ENCODE data around the gene AP3M1.
"Not testable (repeated sequence)": the region's sequence is repeated elsewhere in the genome, so short reads cannot be mapped to it uniquely, and the experiment has no call there.

The AP3M1 gene

GRCh38 chr10:74174521-74174920, 23.9 kb upstream of the AP3M1 start:
- no peak overlapping the region for H3K27ac Mint-ChIP-seq
- no peaks in the 10 kb centered on the region for H3K9me3 Mint-ChIP-seq
- H3K4me3 Mint-ChIP-seq: no peak overlapping the region
- no peaks in the 10 kb centered on the region for H3K27me3 Mint-ChIP-seq
- peaks cover 1% of the 10 kb centered on the region for H3K36me3 Mint-ChIP-seq
- peaks cover 32% of the 10 kb centered on the region for H3K4me1 Mint-ChIP-seq

DNA sequence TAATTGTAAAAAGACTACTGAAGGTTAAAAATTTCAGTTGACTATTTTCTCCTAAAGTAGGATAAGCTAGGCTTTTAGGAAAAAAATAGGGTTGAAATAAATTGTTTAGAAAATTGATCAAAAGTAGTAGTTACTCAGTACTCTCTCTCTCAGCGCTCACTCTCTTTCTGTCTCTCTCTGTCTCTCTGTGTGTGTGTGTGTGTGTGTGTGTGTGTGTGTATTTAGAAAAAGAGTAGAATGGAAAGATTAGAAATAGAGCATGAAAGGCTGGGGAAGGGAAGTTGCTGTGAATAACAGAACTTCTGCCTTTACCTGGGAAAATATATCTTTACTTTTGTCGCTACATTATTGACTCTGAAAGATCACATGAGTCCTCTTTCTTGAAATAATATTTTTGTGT, 21.0 kb upstream of the AP3M1 start:
- Mint-ChIP-seq H3K36me3 (peaks cover 1% of the 10 kb centered on the region), H3K4me3 (no peak overlapping the region), H3K27ac (no peak overlapping the region), H3K27me3 (no peaks in the 10 kb centered on the region), H3K4me1 (peaks cover 22% of the 10 kb centered on the region), H3K9me3 (no peaks in the 10 kb centered on the region)

GRCh38 chr10:74167443-74167842, 16.8 kb upstream of the AP3M1 start:
- peaks cover 1% of the 10 kb centered on the region for H3K36me3 Mint-ChIP-seq
- no peak overlapping the region for H3K4me3 Mint-ChIP-seq
- peaks cover 34% of the 10 kb centered on the region for H3K4me1 Mint-ChIP-seq
- no peak overlapping the region for H3K27ac Mint-ChIP-seq
- no peaks in the 10 kb centered on the region for H3K9me3 Mint-ChIP-seq
- no peaks in the 10 kb centered on the region for H3K27me3 Mint-ChIP-seq

- peaks cover 5% of the 10 kb centered on the region for H3K36me3 Mint-ChIP-seq
These were observed 14.9 kb upstream of the AP3M1 start for GRCh38 chr10:74165530-74165901.

DNA sequence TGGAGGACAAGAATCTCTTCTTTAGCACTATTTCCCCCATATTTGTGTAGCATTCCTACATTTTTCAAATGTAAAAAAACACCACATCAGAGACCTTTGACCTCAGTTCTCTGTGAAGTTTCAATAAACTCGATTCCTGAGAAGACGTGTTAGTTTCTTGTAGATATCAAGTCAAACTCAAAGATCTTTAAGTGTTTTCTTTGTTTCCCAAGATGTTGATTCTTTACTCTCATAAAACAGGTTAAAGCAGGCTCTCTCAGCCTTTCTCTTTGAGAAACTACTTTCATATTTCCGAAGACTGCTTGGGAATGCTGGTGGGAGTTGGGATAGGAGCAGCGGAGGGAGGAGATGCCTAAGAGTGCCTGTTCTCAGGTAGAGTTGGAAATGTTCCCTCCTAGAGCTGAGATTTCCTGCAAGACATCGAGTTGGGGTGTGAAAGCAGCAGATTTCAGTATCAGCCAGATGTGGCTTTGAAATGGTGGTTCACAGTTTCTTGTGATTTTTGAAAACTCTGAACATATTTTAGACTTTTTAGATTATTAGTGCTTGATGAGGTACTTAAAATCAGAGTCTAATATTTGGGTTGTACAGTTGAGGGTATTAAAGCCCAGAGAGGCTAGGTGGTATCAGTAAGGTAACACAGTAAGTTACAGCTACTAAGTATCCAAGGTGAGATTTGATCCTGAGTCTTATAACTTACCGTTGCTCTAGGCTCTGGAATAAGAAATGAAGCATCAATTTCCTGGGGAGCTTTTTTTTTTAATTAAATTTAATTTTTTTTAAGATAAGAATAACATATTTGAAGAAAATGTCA, 14.3 kb upstream of the AP3M1 start:
- Mint-ChIP-seq H3K4me3 (no peak overlapping the region), H3K36me3 (peaks cover 5% of the 10 kb centered on the region), H3K27ac (no peak overlapping the region), H3K27me3 (no peaks in the 10 kb centered on the region), H3K4me1 (peaks cover 38% of the 10 kb centered on the region), H3K9me3 (no peaks in the 10 kb centered on the region)

More at GRCh38 chr10:74165530-74165901, 14.9 kb upstream of the AP3M1 start:
- Mint-ChIP-seq H3K27ac (no peak overlapping the region), H3K27me3 (no peaks in the 10 kb centered on the region), H3K4me1 (peaks cover 38% of the 10 kb centered on the region), H3K9me3 (no peaks in the 10 kb centered on the region), H3K4me3 (no peak overlapping the region)

DNA sequence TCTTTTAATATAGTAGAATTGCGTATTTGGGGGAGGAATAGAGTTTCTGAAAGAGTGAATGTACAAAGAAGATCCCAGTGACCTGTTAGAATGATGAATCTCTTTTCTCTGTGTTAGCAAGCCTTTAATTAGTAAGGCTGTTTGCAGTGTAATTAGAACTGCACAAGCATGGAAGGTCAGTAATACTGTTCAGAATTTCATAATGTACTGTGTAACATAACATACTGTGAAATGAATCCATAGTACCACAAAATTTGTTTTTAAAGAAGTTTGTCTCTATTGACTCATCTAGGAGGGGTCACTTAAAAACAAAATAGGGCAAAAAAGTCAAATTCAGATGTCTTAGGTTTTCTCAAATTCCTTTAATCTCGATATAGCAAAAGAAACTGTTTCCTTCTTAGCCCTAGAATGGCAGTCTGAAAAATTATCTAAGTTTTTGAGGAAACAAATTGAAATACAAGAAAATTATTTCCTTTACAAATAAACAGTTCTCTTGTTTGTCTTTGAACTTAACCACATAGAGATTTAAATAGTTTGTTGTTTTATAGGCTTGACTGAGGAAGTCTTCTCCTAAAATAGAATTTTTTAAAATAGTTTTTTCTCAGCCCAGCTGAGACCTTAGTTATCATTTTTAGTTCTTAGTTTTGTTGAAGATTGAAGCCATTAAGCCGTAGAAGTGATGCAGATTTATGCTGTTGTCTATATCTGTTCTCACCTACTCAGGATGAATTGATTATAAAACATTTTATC, 12.9 kb upstream of the AP3M1 start:
- Mint-ChIP-seq H3K4me3 (no peak overlapping the region), H3K4me1 (peaks cover 27% of the 10 kb centered on the region), H3K36me3 (peaks cover 5% of the 10 kb centered on the region), H3K9me3 (no peaks in the 10 kb centered on the region), H3K27ac (no peak overlapping the region), H3K27me3 (no peaks in the 10 kb centered on the region)

GRCh38 chr10:74160013-74160412, 9.4 kb upstream of the AP3M1 start:
- H3K27ac Mint-ChIP-seq: no peak overlapping the region
- no peaks in the 10 kb centered on the region for H3K9me3 Mint-ChIP-seq
- no peaks in the 10 kb centered on the region for H3K27me3 Mint-ChIP-seq
- peaks cover 24% of the 10 kb centered on the region for H3K4me1 Mint-ChIP-seq
- H3K36me3 Mint-ChIP-seq: peaks cover 5% of the 10 kb centered on the region
- H3K4me3 Mint-ChIP-seq: no peak overlapping the region

DNA sequence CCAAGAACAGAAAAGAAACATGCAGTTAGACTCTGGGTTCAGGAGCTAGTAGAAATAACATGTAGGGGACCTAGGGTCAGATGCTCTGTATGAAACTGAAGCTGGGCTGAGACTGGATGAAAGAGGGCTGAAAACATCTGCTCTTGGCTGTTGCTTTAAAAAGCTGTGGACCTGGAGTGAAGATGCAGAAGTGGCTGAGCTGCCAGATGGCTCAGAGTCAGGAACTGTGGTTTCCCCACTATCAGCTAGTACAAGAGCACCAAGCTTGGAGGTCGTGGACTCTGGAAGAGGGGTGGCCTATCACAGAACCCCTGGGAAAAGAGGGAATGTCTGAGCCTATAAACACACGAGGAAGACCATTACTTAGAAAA, 6.3 kb upstream of the AP3M1 start:
- Mint-ChIP-seq H3K36me3 (peaks cover 3% of the 10 kb centered on the region), H3K27ac (no peak overlapping the region), H3K27me3 (no peaks in the 10 kb centered on the region), H3K4me1 (peaks cover 33% of the 10 kb centered on the region), H3K9me3 (no peaks in the 10 kb centered on the region), H3K4me3 (no peak overlapping the region)

DNA sequence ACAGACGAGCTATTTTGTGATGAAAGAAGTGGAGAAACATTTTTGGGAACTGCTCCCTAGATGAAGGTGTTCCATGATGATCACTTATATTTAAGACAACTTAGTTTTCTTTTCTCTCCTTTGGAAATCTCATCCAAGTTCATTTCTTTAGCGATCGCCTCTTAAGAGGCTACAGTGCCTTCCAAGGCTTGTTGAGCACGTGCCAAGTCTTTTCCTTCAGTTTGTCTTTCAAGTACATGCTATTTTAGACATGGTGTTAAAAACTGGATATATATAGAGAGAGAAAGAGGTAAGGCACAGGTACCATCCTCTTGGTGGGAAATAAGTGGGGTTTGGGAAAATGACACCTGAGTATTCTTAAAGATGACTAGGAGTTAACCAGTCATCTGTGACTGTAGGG, 3.0 kb upstream of the AP3M1 start:
- Mint-ChIP-seq H3K27me3 (no peaks in the 10 kb centered on the region), H3K27ac (no peak overlapping the region), H3K4me1 (peaks cover 29% of the 10 kb centered on the region), H3K9me3 (no peaks in the 10 kb centered on the region), H3K36me3 (no peaks in the 10 kb centered on the region), H3K4me3 (no peak overlapping the region)

DNA sequence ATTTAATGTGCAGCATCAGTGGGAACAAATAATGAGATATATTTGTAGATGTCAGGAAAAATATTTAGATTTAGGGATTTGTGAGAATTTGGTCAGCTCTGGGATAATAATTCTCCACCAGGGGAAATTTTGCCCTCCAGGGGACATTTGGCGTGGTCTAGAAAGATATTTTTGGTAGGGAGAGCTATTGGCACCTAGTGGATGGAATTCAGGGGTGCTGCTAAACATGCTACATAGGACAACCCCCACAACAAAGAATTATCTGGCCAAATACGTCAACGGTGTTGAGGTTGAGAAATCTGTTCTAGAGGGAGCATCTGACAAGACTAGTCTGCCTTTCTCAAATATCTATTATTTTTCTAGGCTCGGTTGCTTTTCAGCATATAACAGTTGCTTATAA, 2.5 kb upstream of the AP3M1 start:
- Mint-ChIP-seq H3K9me3 (no peaks in the 10 kb centered on the region), H3K4me1 (peaks cover 32% of the 10 kb centered on the region), H3K27ac (no peak overlapping the region), H3K4me3 (no peak overlapping the region), H3K36me3 (no peaks in the 10 kb centered on the region), H3K27me3 (no peaks in the 10 kb centered on the region)

DNA sequence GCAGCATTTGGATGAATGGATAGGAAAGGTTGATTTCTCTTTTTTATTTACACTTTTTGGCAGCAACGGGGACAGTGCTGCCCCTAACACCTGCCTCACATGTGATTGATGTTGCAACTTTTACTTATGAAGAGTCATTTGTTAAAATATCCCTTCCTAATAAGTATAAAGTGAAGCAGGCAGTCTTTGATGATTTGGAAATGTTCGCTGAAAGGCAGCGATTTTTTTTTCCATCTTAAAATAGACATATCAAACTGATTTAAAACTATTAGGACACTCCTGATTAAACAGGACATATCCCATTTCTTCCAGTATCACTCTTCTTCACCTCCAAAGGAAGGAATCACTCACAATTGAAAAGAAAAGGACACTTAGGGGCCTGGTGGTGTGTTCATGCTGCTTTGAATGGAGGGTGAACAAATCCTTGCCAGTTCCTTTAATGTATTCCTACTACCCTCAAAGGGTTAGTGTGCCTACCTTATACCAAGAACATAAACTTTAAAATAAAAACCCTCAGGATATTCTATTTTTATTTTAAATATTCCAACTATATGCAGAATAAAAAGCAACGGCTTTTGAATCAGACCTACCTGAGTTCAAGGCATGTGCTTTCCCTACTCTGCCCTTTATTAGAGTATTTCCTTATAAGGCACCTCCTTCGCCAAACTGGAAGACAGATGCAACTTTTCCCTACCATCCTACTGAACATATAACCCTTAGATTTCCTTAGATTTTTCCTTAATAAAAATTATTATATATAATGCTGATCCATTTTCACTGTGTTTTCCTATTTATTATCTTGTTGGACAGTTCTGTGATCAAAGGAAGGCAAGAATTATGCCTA, 1.5 kb upstream of the AP3M1 start:
- H3K4me3 Mint-ChIP-seq: no peak overlapping the region

GRCh38 chr10:74150990-74151878, 606 bp upstream of the AP3M1 start, which contains the start of gene ADK:
TSS of gene ADK (plus strand) at chr10:74151221. CDS start at chr10:74151279, 58 bp downstream.
- Mint-ChIP-seq H3K9me3 (no peaks in the 10 kb centered on the region), H3K27ac (peak within 1 kb of the TSS; percentile 83), H3K4me1 (peaks cover 40% of the 10 kb centered on the region), H3K4me3 (no peak within 1 kb of the TSS), H3K36me3 (peaks cover 2% of the 10 kb centered on the region), H3K27me3 (no peaks in the 10 kb centered on the region)

More for the DNA sequence above, 1.5 kb upstream of the AP3M1 start:
- no peaks in the 10 kb centered on the region for H3K9me3 Mint-ChIP-seq
- no peaks in the 10 kb centered on the region for H3K36me3 Mint-ChIP-seq
- H3K27me3 Mint-ChIP-seq: no peaks in the 10 kb centered on the region
- peak overlapping the region; percentile 83 for H3K27ac Mint-ChIP-seq
- peaks cover 41% of the 10 kb centered on the region for H3K4me1 Mint-ChIP-seq

DNA sequence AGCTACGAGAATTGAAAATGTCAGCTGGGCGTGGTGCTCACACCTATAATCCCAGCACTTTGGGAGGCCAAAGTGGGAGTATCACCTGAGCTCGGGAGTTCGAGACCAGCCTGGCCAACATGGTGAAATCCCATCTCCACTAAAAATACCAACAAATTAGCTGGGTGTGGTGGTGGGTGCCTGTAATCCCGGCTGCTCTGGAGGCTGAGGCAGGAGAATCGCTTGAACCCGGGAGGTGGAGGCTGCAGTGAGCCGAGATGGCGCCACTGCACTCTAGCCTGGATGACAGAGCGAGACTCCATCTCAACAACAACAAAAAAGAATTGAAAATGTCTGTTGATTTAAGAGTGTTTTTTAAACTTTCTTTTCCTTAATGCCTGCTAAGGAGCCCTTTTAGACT, 3.6 kb downstream of the AP3M1 start:
- not testable (repeated sequence) for H3K4me3 Mint-ChIP-seq, H3K27me3 Mint-ChIP-seq, H3K36me3 Mint-ChIP-seq, H3K27ac Mint-ChIP-seq, H3K9me3 Mint-ChIP-seq
- H3K4me1 Mint-ChIP-seq: peaks cover 37% of the 10 kb centered on the region

DNA sequence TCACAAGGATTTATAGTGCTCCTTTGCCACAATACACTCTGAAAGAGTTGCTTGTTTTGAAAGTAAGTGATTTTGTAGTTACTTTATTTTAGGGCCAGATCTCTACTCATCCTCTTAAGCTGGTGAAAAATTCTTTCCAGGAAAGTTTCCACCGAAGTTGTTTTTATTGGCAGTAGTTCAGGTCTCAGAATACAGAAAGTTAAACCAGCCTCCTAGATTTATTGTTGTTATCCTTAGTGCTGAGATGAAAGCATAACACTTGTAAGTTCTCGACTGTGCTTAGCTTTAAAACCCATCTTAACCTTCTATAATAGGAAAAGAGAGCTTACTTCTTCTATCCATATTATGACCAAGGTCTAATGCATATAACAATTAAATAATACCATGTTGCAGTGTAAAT, 5.5 kb downstream of the AP3M1 start:
- no peaks in the 10 kb centered on the region for H3K9me3 Mint-ChIP-seq
- no peak overlapping the region for H3K27ac Mint-ChIP-seq
- no peak overlapping the region for H3K4me3 Mint-ChIP-seq
- H3K27me3 Mint-ChIP-seq: no peaks in the 10 kb centered on the region
- H3K4me1 Mint-ChIP-seq: peaks cover 38% of the 10 kb centered on the region
- H3K36me3 Mint-ChIP-seq: peaks cover 6% of the 10 kb centered on the region

GRCh38 chr10:74140553-74140952, 10.1 kb downstream of the AP3M1 start:
- H3K4me1 Mint-ChIP-seq: peaks cover 20% of the 10 kb centered on the region
- H3K4me3 Mint-ChIP-seq: no peak overlapping the region
- H3K27ac Mint-ChIP-seq: no peak overlapping the region
- peaks cover 12% of the 10 kb centered on the region for H3K36me3 Mint-ChIP-seq
- no peaks in the 10 kb centered on the region for H3K9me3 Mint-ChIP-seq
- no peaks in the 10 kb centered on the region for H3K27me3 Mint-ChIP-seq
